B cell (primary cell): ENCODE results near the gene EXOC1.

Source experiments
- EZH2 ChIP-seq: IDR thresholded peaks from 2 replicates; pipeline ENCODE4 v1.6.1; 2012; ENCODE audit warnings: borderline replicate concordance, low read depth, mild to moderate bottlenecking, moderate library complexity, low read length; ENCODE audit not compliant: insufficient read depth, poor library complexity, severe bottlenecking
- TF ChIP-seq, protein P1 (sequence below): fragments of 200-600 bp; IDR thresholded peaks from one replicate; pipeline ENCODE4 v1.8.0; 2022; ENCODE audit warnings: antibody characterized with exemption, mild to moderate bottlenecking

- TF ChIP-seq, protein P1, sequence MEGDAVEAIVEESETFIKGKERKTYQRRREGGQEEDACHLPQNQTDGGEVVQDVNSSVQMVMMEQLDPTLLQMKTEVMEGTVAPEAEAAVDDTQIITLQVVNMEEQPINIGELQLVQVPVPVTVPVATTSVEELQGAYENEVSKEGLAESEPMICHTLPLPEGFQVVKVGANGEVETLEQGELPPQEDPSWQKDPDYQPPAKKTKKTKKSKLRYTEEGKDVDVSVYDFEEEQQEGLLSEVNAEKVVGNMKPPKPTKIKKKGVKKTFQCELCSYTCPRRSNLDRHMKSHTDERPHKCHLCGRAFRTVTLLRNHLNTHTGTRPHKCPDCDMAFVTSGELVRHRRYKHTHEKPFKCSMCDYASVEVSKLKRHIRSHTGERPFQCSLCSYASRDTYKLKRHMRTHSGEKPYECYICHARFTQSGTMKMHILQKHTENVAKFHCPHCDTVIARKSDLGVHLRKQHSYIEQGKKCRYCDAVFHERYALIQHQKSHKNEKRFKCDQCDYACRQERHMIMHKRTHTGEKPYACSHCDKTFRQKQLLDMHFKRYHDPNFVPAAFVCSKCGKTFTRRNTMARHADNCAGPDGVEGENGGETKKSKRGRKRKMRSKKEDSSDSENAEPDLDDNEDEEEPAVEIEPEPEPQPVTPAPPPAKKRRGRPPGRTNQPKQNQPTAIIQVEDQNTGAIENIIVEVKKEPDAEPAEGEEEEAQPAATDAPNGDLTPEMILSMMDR = no peak
- no peak for TF ChIP-seq EZH2
These were observed 35.8 kb upstream of the EXOC1 start for GRCh38 chr4:55817691-55818090.
